CD4-positive, CD25-positive, alpha-beta regulatory T cell (primary cell): Measurements from ENCODE around the gene PAPPA. TPM values are rescaled to one million over a fixed set of nuclear protein-coding genes. Genes with fewer than 3 reads are reported as not detected.

ENCODE experiments used
- ATAC-seq, 2 donors: fragments of 150-1000 bp; cut with Tn5 transposase; one replicate each; pipeline ENCODE4 v1.10.0; 2021; ENCODE audit warnings: low read depth in 2 of 2, moderate number of reproducible peaks in 2 of 2, moderate library complexity in 1 of 2
- DNase-seq, 3 donors: peaks; one replicate each; pipeline versions ENCODE4 v3.0.0 to v3.0.0-alpha.2; 2012 to 2022; ENCODE audit warnings: mixed read lengths in 1 of 3
- H3K27ac ChIP-seq: one replicate; pipeline ENCODE4 v1.7.0; 2013; ENCODE audit warnings: mild to moderate bottlenecking, low read length; ENCODE audit not compliant: insufficient read depth, poor library complexity, severe bottlenecking
- H3K27me3 ChIP-seq: one replicate; pipeline ENCODE4 v1.7.0; 2013; ENCODE audit warnings: low read length; ENCODE audit not compliant: control insufficient read depth, insufficient read depth
- H3K36me3 ChIP-seq: one replicate; pipeline ENCODE4 v1.7.0; 2013; ENCODE audit warnings: mild to moderate bottlenecking, low read length, moderate library complexity; ENCODE audit not compliant: control insufficient read depth, insufficient read depth
- H3K4me1 ChIP-seq: 2 replicates; pipeline ENCODE4 v1.7.0; 2013; ENCODE audit warnings: mild to moderate bottlenecking, low read length; ENCODE audit not compliant: insufficient read depth, control insufficient read depth, poor library complexity, severe bottlenecking
- H3K4me3 ChIP-seq: one replicate; pipeline ENCODE4 v1.7.0; 2013; ENCODE audit warnings: low read depth, mild to moderate bottlenecking, low read length, moderate library complexity
- H3K9me3 ChIP-seq, 2 experiments: 1 replicate in 1 of 2; 2 replicates in 1 of 2; pipeline ENCODE4 v1.7.0; 2013; ENCODE audit warnings: low read length in 2 of 2, mild to moderate bottlenecking in 1 of 2, moderate library complexity in 1 of 2; ENCODE audit not compliant: control insufficient read depth in 2 of 2
- H3K27ac Mint-ChIP-seq, 3 donors: one replicate each; pipeline ENCODE4 v1.8.0; 2020 to 2022; ENCODE audit warnings: mild to moderate bottlenecking in 3 of 3, mixed read lengths in 3 of 3, moderate library complexity in 2 of 3
- H3K27me3 Mint-ChIP-seq: one replicate; pipeline ENCODE4 v1.8.0; 2022; ENCODE audit warnings: mild to moderate bottlenecking, mixed read lengths
- H3K36me3 Mint-ChIP-seq: one replicate; pipeline ENCODE4 v1.8.0; 2020; ENCODE audit warnings: mixed read lengths
- H3K4me1 Mint-ChIP-seq, 4 donors: one replicate each; pipeline ENCODE4 v1.8.0; 2020 to 2022; ENCODE audit warnings: mixed read lengths in 4 of 4, mild to moderate bottlenecking in 1 of 4
- H3K4me3 Mint-ChIP-seq, 4 donors: one replicate each; pipeline ENCODE4 v1.8.0; 2020 to 2022; ENCODE audit warnings: mild to moderate bottlenecking in 4 of 4, mixed read lengths in 4 of 4, moderate library complexity in 3 of 4
- H3K9me3 Mint-ChIP-seq, 7 donors: one replicate each; pipeline ENCODE4 v1.8.0; 2020 to 2022; ENCODE audit warnings: mixed read lengths in 7 of 7, mild to moderate bottlenecking in 3 of 7, moderate library complexity in 2 of 7
- polyA plus RNA-seq, 4 donors: library from polyadenylated mRNA; unstranded; fragments of 300-500 nt; fragmentation: Illumina TruSeq; gene quantifications; one replicate each; pipeline ENCODE4 v1.2.3, GENCODE V29; 2021
- total RNA-seq: library from RNA; stranded (reverse); gene quantifications from one replicate; pipeline ENCODE4 v1.2.3, GENCODE V29; 2022

The PAPPA gene
- total and polyA plus RNA-seq, 5 donors from 2014 or later, result 0.01 to 0.42 (median 0.09) TPM; not detected in 1

GRCh38 chr9:116425244-116425643 is 271.7 kb downstream of the PAPPA start:
- Mint-ChIP-seq H3K27ac (no peak overlapping the region), H3K9me3 (peaks cover 0 to 2% (median 0%) of the 10 kb centered on the region in 7 donors), H3K27me3 (no peaks in the 10 kb centered on the region), H3K4me1 (no peaks in the 10 kb centered on the region), H3K36me3 (peaks cover 45% of the 10 kb centered on the region), H3K4me3 (no peak overlapping the region)
- H3K27me3 ChIP-seq, result no peaks in the 10 kb centered on the region
- H3K27ac ChIP-seq, result no peak overlapping the region
- no peaks in the 10 kb centered on the region for H3K9me3 ChIP-seq
- no peaks in the 10 kb centered on the region for H3K4me1 ChIP-seq
- ATAC-seq (no peak), DNase-seq (no peak)
- H3K4me3 ChIP-seq, result no peak overlapping the region
- peaks cover 4% of the 10 kb centered on the region for H3K36me3 ChIP-seq

- Mint-ChIP-seq H3K9me3 (no peaks in the 10 kb centered on the region), H3K36me3 (peaks cover 23% of the 10 kb centered on the region), H3K27ac (no peak overlapping the region), H3K27me3 (no peaks in the 10 kb centered on the region), H3K4me3 (no peak overlapping the region), H3K4me1 (no peaks in the 10 kb centered on the region)
- Histone ChIP-seq H3K4me1 (no peaks in the 10 kb centered on the region), H3K36me3 (peaks cover 2% of the 10 kb centered on the region), H3K27ac (no peak overlapping the region), H3K27me3 (no peaks in the 10 kb centered on the region), H3K4me3 (no peak overlapping the region), H3K9me3 (no peaks in the 10 kb centered on the region)
- DNase-seq (no peak), ATAC-seq (no peak)
Observed at GRCh38 chr9:116430849-116431248, 277.3 kb downstream of the PAPPA start.

GRCh38 chr9:116432051-116432450 is 278.5 kb downstream of the PAPPA start:
- H3K36me3 ChIP-seq, result no peaks in the 10 kb centered on the region
- ATAC-seq, result no peak
- no peaks in the 10 kb centered on the region for H3K27me3 ChIP-seq
- no peaks in the 10 kb centered on the region for H3K4me1 ChIP-seq
- Mint-ChIP-seq H3K27ac (no peak overlapping the region), H3K4me1 (no peaks in the 10 kb centered on the region), H3K9me3 (no peaks in the 10 kb centered on the region), H3K27me3 (no peaks in the 10 kb centered on the region), H3K4me3 (no peak overlapping the region), H3K36me3 (peaks cover 20% of the 10 kb centered on the region)
- H3K27ac ChIP-seq, result no peak overlapping the region
- no peak for DNase-seq
- no peak overlapping the region for H3K4me3 ChIP-seq
- no peaks in the 10 kb centered on the region for H3K9me3 ChIP-seq

GRCh38 chr9:116434314-116434713 is 280.7 kb downstream of the PAPPA start:
- no peaks in the 10 kb centered on the region for H3K4me1 Mint-ChIP-seq
- Histone ChIP-seq H3K4me1 (no peaks in the 10 kb centered on the region), H3K4me3 (no peak overlapping the region), H3K36me3 (peaks cover 5% of the 10 kb centered on the region), H3K27me3 (no peaks in the 10 kb centered on the region), H3K9me3 (no peaks in the 10 kb centered on the region), H3K27ac (no peak overlapping the region)
- no peak overlapping the region for H3K27ac Mint-ChIP-seq
- no peaks in the 10 kb centered on the region for H3K27me3 Mint-ChIP-seq
- ATAC-seq (no peak), DNase-seq (no peak)
- peaks cover 24% of the 10 kb centered on the region for H3K36me3 Mint-ChIP-seq
- no peaks in the 10 kb centered on the region for H3K9me3 Mint-ChIP-seq
- no peak overlapping the region for H3K4me3 Mint-ChIP-seq

- DNase-seq, result no peak
- no peak for ATAC-seq
- H3K36me3 ChIP-seq, result peaks cover 14% of the 10 kb centered on the region
- Mint-ChIP-seq H3K4me1 (no peaks in the 10 kb centered on the region), H3K27ac (no peak overlapping the region), H3K36me3 (peaks cover 29% of the 10 kb centered on the region), H3K9me3 (peaks cover 0 to 4% (median 0%) of the 10 kb centered on the region in 7 donors), H3K27me3 (no peaks in the 10 kb centered on the region), H3K4me3 (no peak overlapping the region)
- no peaks in the 10 kb centered on the region for H3K4me1 ChIP-seq
- no peaks in the 10 kb centered on the region for H3K9me3 ChIP-seq
- no peak overlapping the region for H3K27ac ChIP-seq
- no peak overlapping the region for H3K4me3 ChIP-seq
- no peaks in the 10 kb centered on the region for H3K27me3 ChIP-seq
Observed at GRCh38 chr9:116435706-116436105, 282.1 kb downstream of the PAPPA start.

GRCh38 chr9:116436121-116436520 is 282.5 kb downstream of the PAPPA start:
- H3K4me3 Mint-ChIP-seq, result no peak overlapping the region
- Histone ChIP-seq H3K36me3 (peaks cover 18% of the 10 kb centered on the region), H3K27me3 (no peaks in the 10 kb centered on the region), H3K4me3 (no peak overlapping the region), H3K27ac (no peak overlapping the region), H3K4me1 (no peaks in the 10 kb centered on the region), H3K9me3 (no peaks in the 10 kb centered on the region)
- H3K4me1 Mint-ChIP-seq, result no peaks in the 10 kb centered on the region
- H3K9me3 Mint-ChIP-seq, result peaks cover 0 to 4% (median 0%) of the 10 kb centered on the region in 7 donors
- DNase-seq (no peak), ATAC-seq (no peak)
- no peaks in the 10 kb centered on the region for H3K27me3 Mint-ChIP-seq
- H3K36me3 Mint-ChIP-seq, result peaks cover 33% of the 10 kb centered on the region
- H3K27ac Mint-ChIP-seq, result no peak overlapping the region

GRCh38 chr9:116437411-116438370 is 284.1 kb downstream of the PAPPA start:
- Mint-ChIP-seq H3K27ac (no peak overlapping the region), H3K36me3 (peaks cover 45% of the 10 kb centered on the region), H3K9me3 (peaks cover 0 to 4% (median 0%) of the 10 kb centered on the region in 7 donors), H3K4me3 (no peak overlapping the region), H3K27me3 (no peaks in the 10 kb centered on the region), H3K4me1 (no peaks in the 10 kb centered on the region)
- Histone ChIP-seq H3K27ac (no peak overlapping the region), H3K4me3 (no peak overlapping the region), H3K4me1 (no peaks in the 10 kb centered on the region), H3K36me3 (peaks cover 23% of the 10 kb centered on the region), H3K27me3 (no peaks in the 10 kb centered on the region), H3K9me3 (no peaks in the 10 kb centered on the region)
- ATAC-seq (no peak), DNase-seq (no peak)

GRCh38 chr9:116442528-116442927 is 288.9 kb downstream of the PAPPA start:
- no peak for ATAC-seq

More at GRCh38 chr9:116442528-116442927, 288.9 kb downstream of the PAPPA start:
- no peak overlapping the region for H3K4me3 Mint-ChIP-seq
- H3K27me3 ChIP-seq, result no peaks in the 10 kb centered on the region
- H3K27ac Mint-ChIP-seq, result no peak overlapping the region
- H3K4me1 Mint-ChIP-seq, result no peaks in the 10 kb centered on the region
- H3K4me1 ChIP-seq, result no peaks in the 10 kb centered on the region
- no peaks in the 10 kb centered on the region for H3K27me3 Mint-ChIP-seq
- H3K4me3 ChIP-seq, result no peak overlapping the region
- H3K36me3 ChIP-seq, result peaks cover 19% of the 10 kb centered on the region
- peaks cover 47% of the 10 kb centered on the region for H3K36me3 Mint-ChIP-seq
- no peak overlapping the region for H3K27ac ChIP-seq
- no peak for DNase-seq
- H3K9me3 ChIP-seq, result no peaks in the 10 kb centered on the region
- peaks cover 0 to 4% (median 0%) of the 10 kb centered on the region in 7 donors for H3K9me3 Mint-ChIP-seq
